Endothelial cell of umbilical vein (primary cell): Measurements from ENCODE around the gene TEX29. TPM values are rescaled to one million over a fixed set of nuclear protein-coding genes. Genes with fewer than 3 reads are reported as not detected.

ENCODE experiments used
- BruUV-seq: library from RNA; stranded (reverse); fragments of 400-500 nt; replicated peaks from 2 replicates; lab custom pipeline; 2021; lab: Mats Ljungman, UMichigan
- CTCF ChIA-PET: fragments of 300-600, 350-600 bp; sonication (Branson Sonifier 250); formaldehyde crosslinking; loops from one replicate; lab custom pipeline; 2021; ENCODE audit warnings: antibody characterized with exemption, inconsistent platforms; lab: Charles Lee
- POLR2A ChIA-PET: fragments of 300-600, 350-600 bp; sonication (Branson Sonifier 250); formaldehyde crosslinking; loops from one replicate; lab custom pipeline; 2021; ENCODE audit warnings: antibody characterized with exemption, inconsistent platforms; lab: Charles Lee
- DNase-seq: peaks from one replicate; pipeline ENCODE4 v3.0.0-alpha.2; 2011; ENCODE audit warnings: low read depth, low spot score
- FAIRE-seq: peaks from 2 replicates; lab custom pipeline; 2011; peaks lifted over from hg19 to GRCh38; lab: Jason Lieb, UNC
- H2AFZ ChIP-seq: 2 replicates; pipeline ENCODE4 v1.6.0; 2012; ENCODE audit warnings: low read depth, low read length, control low read depth, inconsistent platforms
- H3K27ac ChIP-seq: 2 replicates; pipeline ENCODE4 v1.5.1; 2011; ENCODE audit warnings: low read depth, mild to moderate bottlenecking, control low read depth, low read length, moderate library complexity; ENCODE audit not compliant: insufficient read depth
- H3K27me3 ChIP-seq, 2 experiments: 2 replicates each; pipeline versions ENCODE4 v1.6.0 to v1.6.1; 2011; ENCODE audit warnings: low read length in 2 of 2, mixed read lengths in 1 of 2; ENCODE audit not compliant: control insufficient read depth in 2 of 2, insufficient read depth in 2 of 2
- H3K36me3 ChIP-seq, 2 experiments: 2 replicates in 1 of 2; 3 replicates in 1 of 2; pipeline ENCODE4 v1.5.1; 2011; ENCODE audit warnings: low read length in 2 of 2, mild to moderate bottlenecking in 1 of 2, moderate library complexity in 1 of 2; ENCODE audit not compliant: control insufficient read depth in 2 of 2, insufficient read depth in 2 of 2; ENCODE audit errors: extremely low read depth in 1 of 2
- H3K4me1 ChIP-seq: 3 replicates; pipeline ENCODE4 v1.5.1; 2011; ENCODE audit warnings: mild to moderate bottlenecking, low read length; ENCODE audit not compliant: control insufficient read depth, insufficient read depth; ENCODE audit errors: extremely low read depth
- H3K4me2 ChIP-seq: 2 replicates; pipeline ENCODE4 v1.6.1; 2011; ENCODE audit warnings: low read length, control low read depth, mixed read lengths; ENCODE audit not compliant: insufficient read depth
- H3K4me3 ChIP-seq, 3 experiments: fragments of 200-600 bp in 1 of 3; sonication (generic), shearing (Covaris generic) in 1 of 3; replicated peaks in 1 of 3; 2 replicates each; pipeline ENCODE4 v1.5.1; 2011 to 2016; ENCODE audit warnings: control low read depth in 3 of 3, low read length in 3 of 3, mild to moderate bottlenecking in 2 of 3, inconsistent platforms in 1 of 3, low read depth in 1 of 3, moderate library complexity in 1 of 3; ENCODE audit not compliant: insufficient read depth in 1 of 3
- H3K79me2 ChIP-seq: 2 replicates; pipeline ENCODE4 v1.6.0; 2012; ENCODE audit warnings: low read length, inconsistent platforms; ENCODE audit not compliant: control insufficient read depth, insufficient read depth
- H3K9ac ChIP-seq: replicated peaks from 2 replicates; pipeline ENCODE3; 2011; ENCODE audit warnings: low read length, control low read depth; ENCODE audit not compliant: insufficient read depth; ENCODE audit errors: extremely low read depth
- H3K9me1 ChIP-seq: replicated peaks from 3 replicates; pipeline ENCODE4 v1.6.0; 2011; ENCODE audit warnings: mild to moderate bottlenecking, low read length; ENCODE audit not compliant: control insufficient read depth, insufficient read depth; ENCODE audit errors: extremely low read depth
- H3K9me3 ChIP-seq: replicated peaks from 2 replicates; pipeline ENCODE4 v1.5.1; 2012; ENCODE audit warnings: low read length, inconsistent platforms; ENCODE audit not compliant: control insufficient read depth, insufficient read depth
- H4K20me1 ChIP-seq: replicated peaks from 2 replicates; pipeline ENCODE3; 2011; ENCODE audit warnings: mild to moderate bottlenecking, low read length; ENCODE audit not compliant: control insufficient read depth, insufficient read depth; ENCODE audit errors: extremely low read depth
- CTCF ChIP-seq, 2 donors: IDR thresholded peaks; 1 replicate in 1 of 2; 2 replicates in 1 of 2; pipeline ENCODE4 v1.5.1; 2011; ENCODE audit warnings: low read length in 2 of 2, mild to moderate bottlenecking in 2 of 2, moderate library complexity in 2 of 2, control low read depth in 1 of 2, inconsistent platforms in 1 of 2, low read depth in 1 of 2; ENCODE audit not compliant: insufficient read depth in 1 of 2; ENCODE audit errors: extremely low read depth in 1 of 2
- EZH2 ChIP-seq: IDR thresholded peaks from 2 replicates; pipeline ENCODE4 v1.6.1; 2012; ENCODE audit warnings: borderline replicate concordance, low read depth, mild to moderate bottlenecking, moderate library complexity, low read length, inconsistent platforms; ENCODE audit not compliant: severe bottlenecking
- FOS ChIP-seq: IDR thresholded peaks from 2 replicates; pipeline ENCODE4 v1.6.1; 2011; ENCODE audit warnings: mild to moderate bottlenecking, low read length, moderate library complexity, borderline replicate concordance; ENCODE audit not compliant: insufficient read depth
- GATA2 ChIP-seq: IDR thresholded peaks from 2 replicates; pipeline ENCODE4 v1.7.0; 2011; ENCODE audit warnings: low read depth, mild to moderate bottlenecking, moderate library complexity, mixed read lengths, low read length; ENCODE audit not compliant: insufficient read length, insufficient read depth
- JUN ChIP-seq: IDR thresholded peaks from 2 replicates; pipeline ENCODE4 v1.6.1; 2011; ENCODE audit warnings: borderline replicate concordance, low read depth; ENCODE audit not compliant: insufficient read length, insufficient read depth
- MAX ChIP-seq: IDR thresholded peaks from 2 replicates; pipeline ENCODE4 v1.6.1; 2011; ENCODE audit not compliant: insufficient read depth, insufficient read length
- MYC ChIP-seq: IDR thresholded peaks from one replicate; pipeline ENCODE4 v1.6.1; 2011; ENCODE audit warnings: mild to moderate bottlenecking, low read depth, low read length
- POLR2A ChIP-seq: IDR thresholded peaks from 2 replicates; pipeline ENCODE4 v1.6.1; 2012; ENCODE audit warnings: low read depth, mild to moderate bottlenecking, control low read depth, low read length
- POLR2AphosphoS5 ChIP-seq: IDR thresholded peaks from 2 replicates; pipeline ENCODE4 v1.6.1; 2012; ENCODE audit warnings: low read depth, mild to moderate bottlenecking, control low read depth, low read length, moderate library complexity; ENCODE audit not compliant: insufficient read depth
- dilution Hi-C: fragments of 300-500 bp; cut with MboI; formaldehyde crosslinking; loops from one replicate; pipeline ENCODE4 v1.15.0; 2019; ENCODE audit warnings: low sequenced_read_pairs; ENCODE audit not compliant: extremely low pct_ligation_motif_present
- intact Hi-C: fragments of 100-400 bp; cut with micrococcal nuclease; formaldehyde crosslinking; loops from one replicate; pipeline ENCODE4 v1.10.0; 2022
- polyA plus RNA-seq, 4 experiments: library from polyadenylated mRNA; depleted of rRNA in 3 of 4; stranded (reverse) in 3 of 4; unstranded in 1 of 4; fragments of >200 nt; gene quantifications; 2 replicates each; pipeline versions ENCODE4 v1.2.1 to v1.2.3, GENCODE V29; 2011 to 2012; ENCODE audit warnings: missing spikeins in 1 of 4
- total RNA-seq: library from RNA; stranded (reverse); gene quantifications from 2 replicates; pipeline ENCODE4 v1.2.3, GENCODE V29; 2021

TEX29 gene
- total and polyA plus RNA-seq, 2 donors (not counting 3 experiments of a cell fraction or from before 2014, with no cell fraction given) = 0.44 TPM; not detected in 1

- no peaks in the 10 kb centered on the region for H3K79me2 ChIP-seq
- no peaks in the 10 kb centered on the region for H3K27me3 ChIP-seq
- POLR2A ChIA-PET = no interaction called here
- intact Hi-C loops = no loop called here
- FAIRE-seq (no peak), DNase-seq (no peak)
- H3K9me3 ChIP-seq = no peaks in the 10 kb centered on the region
- no peak overlapping the region for H3K4me3 ChIP-seq
- no peak overlapping the region for H3K4me2 ChIP-seq
- H3K9me1 ChIP-seq = no peaks in the 10 kb centered on the region
- no peaks in the 10 kb centered on the region for H4K20me1 ChIP-seq
- CTCF ChIA-PET = no interaction called here
- H3K9ac ChIP-seq = no peak overlapping the region
- no peak overlapping the region for H3K27ac ChIP-seq
- TF ChIP-seq FOS (no peak), POLR2A (no peak), JUN (no peak), MYC (no peak), MAX (no peak), CTCF (IDR thresholded peaks at IDR 0.05; ENCODE audit: extremely low read depth in 1 of 2, insufficient read depth in 1 of 2, low read depth in 1 of 2, low read length in 2 of 2) (no peak), GATA2 (no peak), EZH2 (no peak), POLR2AphosphoS5 (no peak)
- BruUV-seq = no TSS peak
- no peaks in the 10 kb centered on the region for H3K4me1 ChIP-seq
- no peaks in the 10 kb centered on the region for H3K36me3 ChIP-seq
- dilution Hi-C loops = no loop called here
- H2AFZ ChIP-seq = no peak overlapping the region
These were observed 42.7 kb downstream of the TEX29 start for GRCh38 chr13:111363121-111363520.
